Measurements from ENCODE around the gene CCDC27. TPM values are rescaled to one million over a fixed set of nuclear protein-coding genes. Genes with fewer than 3 reads are reported as not detected.
A peak's percentile ranks its signal among the peaks of the same experiment; 100 is the strongest.
"Not testable (repeated sequence)": the region's sequence is repeated elsewhere in the genome, so short reads cannot be mapped to it uniquely, and the experiment has no call there.

The CCDC27 gene
- total RNA-seq, 1 donor from 2014 or later: not detected

DNA sequence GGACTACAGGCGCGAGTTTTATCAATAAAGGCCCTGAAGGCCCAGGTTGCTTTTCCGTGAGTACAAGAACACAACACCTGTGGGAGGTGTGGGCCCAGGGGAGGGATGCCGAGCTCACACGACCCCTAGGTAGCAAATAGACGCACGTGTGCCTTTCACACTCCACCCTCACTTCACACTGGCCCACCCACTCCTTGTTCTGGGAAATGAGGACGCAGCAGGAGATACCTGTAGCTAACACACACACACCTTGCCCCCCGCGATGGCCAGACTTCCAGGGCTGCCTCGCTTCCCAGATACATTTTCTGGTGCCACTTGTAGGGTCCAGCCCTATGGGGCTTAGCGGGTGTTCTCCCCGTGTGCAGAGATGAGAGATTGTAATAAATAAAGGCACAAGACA is 4.3 kb upstream of the CCDC27 start:
- Histone ChIP-seq H3K4me3 (ENCODE audit: low read depth, low read length) (peak overlapping the region; percentile 55), H3K27me3 (ENCODE audit: control insufficient read depth, insufficient read depth, low read length) (peaks cover 2% of the 10 kb centered on the region), H3K36me3 (ENCODE audit: control insufficient read depth, insufficient read depth, low read length) (peaks cover 4% of the 10 kb centered on the region)
- no peak for FAIRE-seq
- TF ChIP-seq, protein P1, sequence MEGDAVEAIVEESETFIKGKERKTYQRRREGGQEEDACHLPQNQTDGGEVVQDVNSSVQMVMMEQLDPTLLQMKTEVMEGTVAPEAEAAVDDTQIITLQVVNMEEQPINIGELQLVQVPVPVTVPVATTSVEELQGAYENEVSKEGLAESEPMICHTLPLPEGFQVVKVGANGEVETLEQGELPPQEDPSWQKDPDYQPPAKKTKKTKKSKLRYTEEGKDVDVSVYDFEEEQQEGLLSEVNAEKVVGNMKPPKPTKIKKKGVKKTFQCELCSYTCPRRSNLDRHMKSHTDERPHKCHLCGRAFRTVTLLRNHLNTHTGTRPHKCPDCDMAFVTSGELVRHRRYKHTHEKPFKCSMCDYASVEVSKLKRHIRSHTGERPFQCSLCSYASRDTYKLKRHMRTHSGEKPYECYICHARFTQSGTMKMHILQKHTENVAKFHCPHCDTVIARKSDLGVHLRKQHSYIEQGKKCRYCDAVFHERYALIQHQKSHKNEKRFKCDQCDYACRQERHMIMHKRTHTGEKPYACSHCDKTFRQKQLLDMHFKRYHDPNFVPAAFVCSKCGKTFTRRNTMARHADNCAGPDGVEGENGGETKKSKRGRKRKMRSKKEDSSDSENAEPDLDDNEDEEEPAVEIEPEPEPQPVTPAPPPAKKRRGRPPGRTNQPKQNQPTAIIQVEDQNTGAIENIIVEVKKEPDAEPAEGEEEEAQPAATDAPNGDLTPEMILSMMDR (IDR thresholded peaks at IDR 0.05; ENCODE audit: insufficient read depth, low read length, severe bottlenecking): no peak
- no peak for DNase-seq (ENCODE audit: low read depth)

DNA sequence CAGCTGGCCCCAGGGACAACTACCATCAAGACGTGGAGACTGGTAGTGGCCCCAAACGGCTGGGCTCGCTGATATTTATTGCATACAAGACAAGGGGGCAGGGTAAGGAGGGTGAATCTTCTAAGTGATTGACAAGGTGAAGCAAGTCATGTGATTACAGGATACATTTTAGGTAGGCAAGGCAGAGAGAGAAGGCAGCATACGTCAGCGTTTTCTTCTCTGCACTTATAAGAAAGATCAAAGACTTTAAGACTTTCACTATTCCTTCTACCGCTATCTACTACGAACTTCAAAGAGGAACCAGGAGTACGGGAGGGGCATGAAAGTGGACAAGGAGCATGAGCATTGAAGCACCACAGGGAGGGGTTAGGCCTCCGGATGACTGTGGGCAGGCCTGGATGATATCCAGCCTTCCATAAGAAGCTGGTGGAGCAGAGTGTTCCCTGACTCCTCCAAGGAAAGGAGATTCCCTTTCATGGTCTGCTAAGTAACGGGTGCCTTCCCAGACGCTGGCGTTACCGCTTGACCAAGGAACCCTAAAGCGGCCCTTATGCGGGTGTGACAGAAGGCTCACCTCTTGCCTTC is 3.8 kb upstream of the CCDC27 start:
- FAIRE-seq; H3K36me3 ChIP-seq (ENCODE audit: control insufficient read depth, insufficient read depth, low read length); DNase-seq (ENCODE audit: low read depth); H3K27me3 ChIP-seq (ENCODE audit: control insufficient read depth, insufficient read depth, low read length); H3K4me3 ChIP-seq (ENCODE audit: low read depth, low read length): not testable (repeated sequence)

DNA sequence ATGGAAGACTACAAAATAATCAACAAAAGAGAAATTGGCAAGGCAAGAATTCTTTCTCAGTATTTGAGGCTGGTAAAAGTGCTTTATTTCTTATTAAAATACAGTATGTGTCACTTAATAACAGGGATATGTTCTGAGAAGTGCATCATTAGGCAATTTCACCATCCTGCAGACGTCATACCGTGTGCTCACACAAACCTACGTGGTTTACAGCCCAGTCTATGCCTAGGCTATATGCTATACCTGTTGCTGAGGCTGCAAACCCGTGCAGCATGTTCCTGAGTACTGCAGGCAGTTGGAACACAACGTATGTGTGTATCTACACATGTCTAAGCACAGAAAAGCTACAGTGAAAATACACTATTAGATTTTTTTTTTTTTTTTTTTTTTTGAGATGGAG is 2.7 kb upstream of the CCDC27 start:
- Histone ChIP-seq H3K4me3 (ENCODE audit: low read depth, low read length) (no peak overlapping the region), H3K36me3 (ENCODE audit: control insufficient read depth, insufficient read depth, low read length) (peaks cover 3% of the 10 kb centered on the region), H3K27me3 (ENCODE audit: control insufficient read depth, insufficient read depth, low read length) (peaks cover 2% of the 10 kb centered on the region)
- no peak for FAIRE-seq
- TF ChIP-seq, protein P1 (IDR thresholded peaks at IDR 0.05; ENCODE audit: insufficient read depth, low read length, severe bottlenecking): no peak
- DNase-seq (ENCODE audit: low read depth): no peak

DNA sequence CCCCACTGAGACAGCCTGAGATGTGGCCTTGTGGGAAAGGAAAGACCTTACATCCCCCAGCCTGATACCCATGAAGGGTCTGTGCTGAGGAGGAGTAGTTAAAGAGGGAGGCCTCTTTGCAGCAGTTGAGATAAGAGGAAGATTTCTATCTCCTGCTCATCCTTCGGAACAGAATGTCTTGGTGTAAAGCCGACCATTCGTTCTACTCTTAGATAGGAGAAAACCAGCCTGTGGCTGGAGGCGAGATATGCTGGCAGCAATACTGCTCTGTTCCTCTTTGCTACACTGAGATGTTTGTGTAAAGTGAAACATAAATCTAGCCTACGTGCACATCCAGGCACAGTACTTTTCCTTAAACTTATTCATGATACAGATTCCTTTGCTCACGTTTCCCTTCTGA is 1.5 kb upstream of the CCDC27 start:
- TF ChIP-seq, protein P1 (IDR thresholded peaks at IDR 0.05; ENCODE audit: insufficient read depth, low read length, severe bottlenecking): no peak
- H3K4me3 ChIP-seq (ENCODE audit: low read depth, low read length): no peak overlapping the region
- H3K27me3 ChIP-seq (ENCODE audit: control insufficient read depth, insufficient read depth, low read length): peaks cover 2% of the 10 kb centered on the region
- DNase-seq (ENCODE audit: low read depth) (no peak), FAIRE-seq (no peak)
- H3K36me3 ChIP-seq (ENCODE audit: control insufficient read depth, insufficient read depth, low read length): no peaks in the 10 kb centered on the region

DNA sequence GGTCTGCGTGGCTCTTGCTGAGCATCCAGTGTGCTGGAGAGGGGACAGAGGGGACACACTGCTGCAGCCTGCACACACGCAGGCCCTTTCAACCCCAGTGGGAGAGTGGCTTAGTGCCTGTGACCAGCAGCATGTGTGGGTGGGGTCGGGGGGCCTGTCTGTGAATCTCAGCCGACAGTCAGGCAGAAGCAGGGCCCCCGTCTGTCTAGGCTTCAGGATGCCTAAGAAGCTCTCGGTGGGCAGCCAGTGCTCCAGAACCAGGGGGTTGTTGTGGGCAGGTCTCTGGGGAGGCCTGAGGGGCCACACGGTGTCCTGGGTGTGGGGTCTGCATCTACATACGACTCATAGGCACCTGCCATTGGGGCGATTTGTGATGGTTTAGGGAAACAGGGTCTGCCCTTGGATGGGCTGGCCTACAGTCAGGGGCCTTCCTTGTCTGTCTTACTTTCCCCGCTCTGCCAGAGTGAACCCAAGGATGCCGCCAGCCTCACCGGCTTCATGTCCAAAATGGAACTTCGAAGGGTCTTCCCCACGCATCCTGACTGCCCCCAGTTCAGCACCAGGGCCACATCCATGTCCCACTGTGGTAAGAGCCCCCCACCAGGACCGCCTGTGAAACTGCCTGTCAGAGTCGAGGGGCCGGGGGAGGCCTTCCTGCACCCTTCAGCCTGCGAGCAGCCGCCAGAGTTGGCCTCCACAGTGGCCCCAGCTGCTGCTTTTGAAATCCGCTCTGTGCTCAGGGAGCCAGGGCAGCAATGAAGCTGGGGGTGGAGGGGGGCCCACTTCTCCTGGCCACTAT is 1.6 kb downstream of the CCDC27 start:
- DNase-seq (ENCODE audit: low read depth) (no peak), FAIRE-seq (no peak)
- Histone ChIP-seq H3K27me3 (ENCODE audit: control insufficient read depth, insufficient read depth, low read length) (peaks cover 2% of the 10 kb centered on the region), H3K36me3 (ENCODE audit: control insufficient read depth, insufficient read depth, low read length) (no peaks in the 10 kb centered on the region), H3K4me3 (ENCODE audit: low read depth, low read length) (no peak overlapping the region)
- TF ChIP-seq, protein P1 (IDR thresholded peaks at IDR 0.05; ENCODE audit: insufficient read depth, low read length, severe bottlenecking): no peak

DNA sequence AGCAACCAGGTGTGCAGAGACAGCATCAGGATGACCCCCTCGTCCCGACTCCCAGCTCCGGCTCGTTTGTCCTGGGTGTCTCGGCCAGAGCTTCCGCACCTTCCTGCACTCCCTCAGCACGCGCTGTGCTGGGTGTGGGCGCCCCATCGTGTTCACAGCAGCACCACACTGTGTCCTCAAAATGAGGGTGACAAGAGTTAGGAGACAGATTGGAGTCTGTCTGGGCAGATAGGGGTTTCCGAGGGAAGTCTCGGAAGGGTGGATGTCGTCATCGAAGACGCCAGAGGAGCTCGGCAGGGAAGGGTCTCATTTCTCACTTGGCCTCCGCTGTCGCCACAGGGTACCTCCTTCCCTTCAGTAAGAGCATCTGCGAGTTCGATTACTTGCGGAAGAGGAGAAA is 4.1 kb downstream of the CCDC27 start:
- no peaks in the 10 kb centered on the region for H3K36me3 ChIP-seq (ENCODE audit: control insufficient read depth, insufficient read depth, low read length)
- no peak overlapping the region for H3K4me3 ChIP-seq (ENCODE audit: low read depth, low read length)
- DNase-seq (ENCODE audit: low read depth) (no peak), FAIRE-seq (no peak)
- TF ChIP-seq, protein P1 (IDR thresholded peaks at IDR 0.05; ENCODE audit: insufficient read depth, low read length, severe bottlenecking): no peak
- H3K27me3 ChIP-seq (ENCODE audit: control insufficient read depth, insufficient read depth, low read length): no peaks in the 10 kb centered on the region

Data from bronchial epithelial cell (primary cell).